Retinal pigment epithelial cell (primary cell): ENCODE measurements around the gene ZNF239.

Experiments
- DNase-seq: peaks from one replicate; pipeline ENCODE4 v3.0.0-alpha.2; 2010; ENCODE audit warnings: low read depth
- H3K4me3 ChIP-seq: 2 replicates; pipeline ENCODE4 v1.5.1; 2011; ENCODE audit warnings: mild to moderate bottlenecking, low read length, control low read depth, moderate library complexity
- TF ChIP-seq, protein P1 (sequence below): conservative IDR thresholded peaks from 2 replicates; pipeline ENCODE4 v1.5.1; 2011; ENCODE audit warnings: low read depth, low read length, control low read depth, inconsistent platforms

Gene ZNF239

DNA sequence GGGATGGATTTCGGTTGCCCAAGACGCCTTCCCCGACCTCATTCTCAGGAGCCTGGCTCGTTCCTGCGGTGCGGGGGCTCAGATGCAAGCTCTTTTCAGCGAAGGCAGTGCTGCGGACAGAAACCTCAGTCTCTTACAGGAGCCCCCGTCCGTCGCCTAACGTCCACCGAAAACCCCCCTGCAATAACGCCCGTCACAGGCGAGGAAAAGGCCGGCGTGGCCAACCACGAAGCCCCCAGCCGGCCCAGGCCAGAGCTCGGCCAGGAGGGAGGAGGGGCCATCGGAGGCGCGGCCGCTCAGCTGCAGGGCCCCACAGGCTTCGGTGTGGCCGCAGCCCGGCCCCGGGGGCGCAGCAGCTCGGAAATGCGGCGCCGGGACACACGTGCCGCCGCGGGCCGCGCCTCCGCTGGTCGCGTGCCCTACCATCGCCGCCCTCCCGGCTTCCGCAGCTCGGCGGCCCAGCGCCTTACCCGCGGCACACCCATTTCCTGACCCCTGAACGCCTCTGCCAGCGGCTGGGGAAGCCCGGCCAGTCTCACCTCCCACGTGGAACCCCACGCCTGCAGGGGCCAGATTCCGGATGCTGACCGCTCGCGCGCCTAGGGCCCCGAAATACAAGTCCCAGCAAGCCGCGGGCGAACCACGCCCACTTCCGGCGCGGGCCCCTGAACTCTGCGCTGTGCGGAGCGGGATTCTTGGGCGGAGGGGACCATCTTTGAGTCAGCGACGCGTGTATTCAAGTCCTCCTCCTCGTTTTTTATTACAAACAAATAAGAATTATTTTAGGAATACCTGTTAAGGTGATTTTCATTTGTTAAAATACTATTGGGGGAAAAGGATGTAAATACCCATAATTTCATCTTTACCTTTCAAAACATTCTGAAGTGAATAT lies at the start of gene ZNF239:
TSS of gene ZNF239 (minus strand) at position 616 of the 892 bp plus-strand sequence. CDS start 16,537 bp downstream, outside the sequence.
- H3K4me3 ChIP-seq, result peak within 1 kb of the TSS; percentile 60
- DNase-seq, result peak; percentile 37
- TF ChIP-seq, protein P1, sequence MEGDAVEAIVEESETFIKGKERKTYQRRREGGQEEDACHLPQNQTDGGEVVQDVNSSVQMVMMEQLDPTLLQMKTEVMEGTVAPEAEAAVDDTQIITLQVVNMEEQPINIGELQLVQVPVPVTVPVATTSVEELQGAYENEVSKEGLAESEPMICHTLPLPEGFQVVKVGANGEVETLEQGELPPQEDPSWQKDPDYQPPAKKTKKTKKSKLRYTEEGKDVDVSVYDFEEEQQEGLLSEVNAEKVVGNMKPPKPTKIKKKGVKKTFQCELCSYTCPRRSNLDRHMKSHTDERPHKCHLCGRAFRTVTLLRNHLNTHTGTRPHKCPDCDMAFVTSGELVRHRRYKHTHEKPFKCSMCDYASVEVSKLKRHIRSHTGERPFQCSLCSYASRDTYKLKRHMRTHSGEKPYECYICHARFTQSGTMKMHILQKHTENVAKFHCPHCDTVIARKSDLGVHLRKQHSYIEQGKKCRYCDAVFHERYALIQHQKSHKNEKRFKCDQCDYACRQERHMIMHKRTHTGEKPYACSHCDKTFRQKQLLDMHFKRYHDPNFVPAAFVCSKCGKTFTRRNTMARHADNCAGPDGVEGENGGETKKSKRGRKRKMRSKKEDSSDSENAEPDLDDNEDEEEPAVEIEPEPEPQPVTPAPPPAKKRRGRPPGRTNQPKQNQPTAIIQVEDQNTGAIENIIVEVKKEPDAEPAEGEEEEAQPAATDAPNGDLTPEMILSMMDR, result no peak

DNA sequence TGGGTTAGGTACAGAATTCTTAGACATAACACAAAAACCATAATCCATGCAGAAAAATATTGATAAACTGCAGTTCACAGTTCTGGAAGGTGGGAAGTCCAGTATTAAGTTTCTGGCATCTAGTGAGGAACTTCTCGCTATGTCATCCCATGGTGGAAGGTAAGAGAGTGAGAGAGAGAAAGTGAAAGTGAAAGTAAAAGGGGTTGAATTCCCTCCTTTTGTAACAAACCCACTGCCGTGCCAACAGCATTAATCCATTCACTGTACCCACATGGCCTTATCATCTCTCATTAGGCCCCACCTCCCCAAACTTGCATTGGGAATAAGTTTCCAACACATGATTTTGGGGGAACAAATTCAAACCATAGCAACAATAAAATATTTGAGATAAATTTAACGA lies 48.9 kb upstream of the ZNF239 start:
- TF ChIP-seq, protein P1, result no peak
- DNase-seq, result no peak
- H3K4me3 ChIP-seq, result no peak overlapping the region

DNA sequence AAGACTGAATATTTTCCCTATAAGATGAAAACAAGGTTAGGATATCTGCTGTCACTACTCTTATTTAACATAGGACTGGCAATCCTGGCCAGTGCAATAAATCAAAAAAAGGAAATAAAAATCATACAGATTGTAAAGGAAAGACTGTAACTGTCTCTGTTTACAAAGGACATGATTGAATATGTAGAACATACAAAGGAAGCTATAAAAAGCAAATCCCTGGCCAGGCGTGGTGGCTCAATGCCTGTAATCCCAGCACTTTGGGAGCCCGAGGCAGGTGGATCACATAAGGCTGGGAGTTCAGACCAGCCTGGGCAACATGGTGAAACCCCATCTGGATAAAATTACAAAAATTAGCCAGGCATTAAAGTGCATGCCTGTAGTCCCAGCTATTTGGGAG lies 47.6 kb upstream of the ZNF239 start:
- no peak for DNase-seq
- TF ChIP-seq, protein P1, result no peak

DNA sequence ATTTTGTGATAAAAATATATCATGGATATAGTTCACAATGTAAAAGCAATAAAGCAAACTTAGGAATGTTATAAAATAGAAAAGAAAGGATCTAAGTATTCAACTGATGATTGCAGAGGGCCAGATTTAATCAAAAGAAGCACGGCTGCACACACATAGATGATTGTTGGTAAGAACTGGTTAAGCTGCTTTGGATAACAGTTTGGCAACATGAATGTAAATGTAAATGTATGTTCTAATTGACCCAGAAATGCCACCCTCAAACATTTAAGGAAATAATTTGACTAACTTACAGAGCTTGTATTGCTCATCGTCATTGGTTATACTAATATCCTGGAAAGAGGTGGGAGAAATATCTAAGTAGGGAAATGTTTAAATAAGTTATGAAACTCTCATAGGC lies 45.0 kb upstream of the ZNF239 start:
- TF ChIP-seq, protein P1, result no peak
- no peak overlapping the region for H3K4me3 ChIP-seq
- DNase-seq, result no peak

More for the DNA sequence above, 47.6 kb upstream of the ZNF239 start:
- no peak overlapping the region for H3K4me3 ChIP-seq

DNA sequence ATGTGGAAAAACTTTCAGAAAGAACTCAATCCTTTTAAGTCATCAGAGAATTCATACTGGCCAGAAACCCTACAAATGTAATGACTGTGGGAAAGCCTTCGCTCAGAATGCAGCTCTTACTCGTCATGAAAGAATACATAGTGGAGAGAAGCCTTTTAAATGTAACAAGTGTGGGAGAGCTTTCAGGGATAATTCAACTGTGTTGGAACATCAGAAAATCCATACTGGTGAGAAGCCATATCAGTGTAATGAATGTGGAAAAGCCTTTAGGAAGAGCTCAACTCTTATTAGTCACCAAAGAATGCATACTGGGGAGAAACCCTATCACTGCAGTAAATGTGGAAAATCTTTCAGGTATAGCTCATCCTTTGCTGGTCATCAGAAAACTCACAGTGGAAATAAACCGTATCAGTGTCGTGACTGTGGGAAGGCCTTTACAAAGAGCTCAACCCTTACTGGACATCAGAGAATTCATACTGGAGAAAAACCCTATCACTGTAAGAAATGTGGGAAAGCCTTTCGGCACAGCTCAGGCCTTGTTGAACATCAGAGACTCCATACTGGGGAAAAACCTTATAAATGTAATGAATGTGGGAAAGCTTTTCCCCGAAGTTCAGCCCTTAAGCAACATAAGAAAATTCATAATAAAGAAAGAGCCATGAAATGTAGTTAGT lies 42.4 kb upstream of the ZNF239 start:
- no peak for DNase-seq
- H3K4me3 ChIP-seq, result no peak overlapping the region
- TF ChIP-seq, protein P1, result no peak

DNA sequence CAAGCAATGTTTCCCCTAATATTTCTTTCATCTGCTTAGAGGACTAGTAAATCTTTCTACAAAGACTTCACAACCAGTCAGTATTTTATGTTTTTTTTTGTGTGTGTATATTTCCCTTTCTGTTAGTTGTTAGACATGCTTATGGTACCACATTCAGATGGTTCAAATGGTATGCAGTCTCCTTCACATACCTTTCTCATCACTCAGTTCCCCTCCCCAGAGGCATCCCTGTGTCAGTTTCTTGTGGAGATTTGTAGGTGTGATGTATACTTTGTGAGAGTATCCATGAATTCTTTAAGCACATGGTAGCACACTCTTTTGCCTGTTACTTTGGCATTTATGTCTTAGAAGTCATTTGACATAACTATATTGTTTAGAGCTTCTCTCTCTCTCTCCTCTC lies 36.2 kb upstream of the ZNF239 start:
- DNase-seq, result no peak
- TF ChIP-seq, protein P1, result no peak
- H3K4me3 ChIP-seq, result no peak overlapping the region
